AG04450 (cell line): ENCODE results near the gene BRD3OS. TPM values are rescaled to one million over a fixed set of nuclear protein-coding genes. Genes with fewer than 3 reads are reported as not detected.

Source experiments
- CTCF ChIA-PET: fragments of 300-600, 350-600 bp; formaldehyde crosslinking; extraction: SDS; loops from one replicate; lab custom pipeline; 2022; ENCODE audit warnings: antibody characterized with exemption, inconsistent platforms; lab: Charles Lee
- POLR2A ChIA-PET: fragments of 350-600 bp; formaldehyde crosslinking; extraction: SDS; loops from one replicate; lab custom pipeline; 2021; ENCODE audit warnings: antibody characterized with exemption, inconsistent platforms; lab: Yijun Ruan, JAX
- DNase-seq: peaks from one replicate; pipeline ENCODE4 v3.0.0-alpha.2; 2011; ENCODE audit warnings: low read depth, low spot score
- H3K27ac ChIP-seq: one replicate; pipeline ENCODE4 v1.5.1; 2012; ENCODE audit warnings: low read depth, low read length, control low read depth
- H3K27me3 ChIP-seq: one replicate; pipeline ENCODE4 v1.6.0; 2012; ENCODE audit warnings: low read length; ENCODE audit not compliant: control insufficient read depth, insufficient read depth
- H3K4me3 ChIP-seq: 2 replicates; pipeline ENCODE4 v1.5.1; 2011; ENCODE audit warnings: mild to moderate bottlenecking, low read depth, low read length, control low read depth
- H3K9me3 ChIP-seq: 2 replicates; pipeline ENCODE4 v1.5.1; 2012; ENCODE audit warnings: low read length; ENCODE audit not compliant: control insufficient read depth, insufficient read depth
- CTCF ChIP-seq: IDR thresholded peaks from 2 replicates; pipeline ENCODE4 v1.5.1; 2011; ENCODE audit warnings: low read depth, low read length, control low read depth, inconsistent platforms
- polyA plus RNA-seq: library from polyadenylated mRNA; depleted of rRNA; stranded (reverse); fragments of >200 nt; gene quantifications from 2 replicates; pipeline ENCODE4 v1.2.3, GENCODE V29; 2011

The BRD3OS gene
- polyA plus RNA-seq, 1 experiment, result 20.2 TPM

- Histone ChIP-seq H3K4me3 (no peak overlapping the region), H3K27ac (no peak overlapping the region), H3K9me3 (no peaks in the 10 kb centered on the region; the same call in 1 of the 2 replicates), H3K27me3 (peaks cover 12% of the 10 kb centered on the region)
- ChIA-PET POLR2A (no interaction called here), CTCF (no interaction called here)
- no peak for DNase-seq
- no peak for TF ChIP-seq CTCF
These were observed 20.4 kb upstream of the BRD3OS start for GRCh38 chr9:134004881-134005280.

GRCh38 chr9:134005381-134005780 is 19.9 kb upstream of the BRD3OS start:
- ChIA-PET CTCF (interaction anchor here (1.2 kb wide), 1 partner anchor 12 kb away, joined by 4 read pairs; no protein-coding TSS in a partner anchor), POLR2A (no interaction called here)
- TF ChIP-seq CTCF, result no peak
- no peak overlapping the region for H3K27ac ChIP-seq
- H3K4me3 ChIP-seq, result no peak overlapping the region
- DNase-seq, result no peak
- H3K27me3 ChIP-seq, result peaks cover 12% of the 10 kb centered on the region
- H3K9me3 ChIP-seq, result no peaks in the 10 kb centered on the region; the same call in 1 of the 2 replicates

- CTCF ChIA-PET, result interaction anchor here (1.3 kb wide), 1 partner anchor 225 kb away, joined by 4 read pairs; no protein-coding TSS in a partner anchor
- POLR2A ChIA-PET, result no interaction called here
- DNase-seq, result no peak
- Histone ChIP-seq H3K9me3 (peaks cover 10% of the 10 kb centered on the region), H3K4me3 (no peak overlapping the region), H3K27me3 (peaks cover 12% of the 10 kb centered on the region), H3K27ac (no peak overlapping the region)
- no peak for TF ChIP-seq CTCF
These were observed 18.1 kb upstream of the BRD3OS start for GRCh38 chr9:134007150-134007549.

GRCh38 chr9:134007571-134007970 is 17.7 kb upstream of the BRD3OS start:
- TF ChIP-seq CTCF, result no peak
- H3K27ac ChIP-seq, result no peak overlapping the region
- H3K27me3 ChIP-seq, result peaks cover 12% of the 10 kb centered on the region
- H3K4me3 ChIP-seq, result no peak overlapping the region
- CTCF ChIA-PET, result interaction anchor here (1.3 kb wide), 1 partner anchor 225 kb away, joined by 4 read pairs; no protein-coding TSS in a partner anchor
- POLR2A ChIA-PET, result no interaction called here
- no peak for DNase-seq
- H3K9me3 ChIP-seq, result peaks cover 14% of the 10 kb centered on the region

GRCh38 chr9:134010310-134011173 is 14.7 kb upstream of the BRD3OS start:
- ChIA-PET CTCF (no interaction called here), POLR2A (no interaction called here)
- no peak for DNase-seq
- peaks cover 7% of the 10 kb centered on the region for H3K27me3 ChIP-seq
- peaks cover 25% of the 10 kb centered on the region for H3K9me3 ChIP-seq
- H3K4me3 ChIP-seq, result no peak overlapping the region
- no peak overlapping the region for H3K27ac ChIP-seq
- no peak for TF ChIP-seq CTCF
